Dendritic cell treated with granulocyte-macrophage colony-stimulating factor and Interleukin-4, amounts not matched to agents 40 ng/mL and 50 ng/mL, for 4 days (primary cell): ENCODE results near the gene EXD1.
A peak's percentile ranks its signal among the peaks of the same experiment; 100 is the strongest.

Experiments
- H3K27ac Mint-ChIP-seq: one replicate; pipeline ENCODE4 v1.8.0; 2022; ENCODE audit warnings: mild to moderate bottlenecking, mixed read lengths
- H3K27me3 Mint-ChIP-seq: one replicate; pipeline ENCODE4 v1.8.0; 2022; ENCODE audit warnings: mild to moderate bottlenecking, mixed read lengths
- H3K36me3 Mint-ChIP-seq: one replicate; pipeline ENCODE4 v1.8.0; 2022; ENCODE audit warnings: low read depth, mixed read lengths
- H3K4me1 Mint-ChIP-seq: one replicate; pipeline ENCODE4 v1.8.0; 2022; ENCODE audit warnings: low read depth, mixed read lengths
- H3K4me3 Mint-ChIP-seq: one replicate; pipeline ENCODE4 v1.8.0; 2022; ENCODE audit warnings: mild to moderate bottlenecking, moderate library complexity, mixed read lengths
- H3K9me3 Mint-ChIP-seq: one replicate; pipeline ENCODE4 v1.8.0; 2022; ENCODE audit warnings: mixed read lengths
- intact Hi-C: fragments of 100-400 bp; cut with micrococcal nuclease; formaldehyde crosslinking; loops from one replicate; pipeline ENCODE4 v1.15.0; 2022

The EXD1 gene

GRCh38 chr15:41205315-41205714 is 25.2 kb downstream of the EXD1 start:
- Mint-ChIP-seq H3K36me3 (no peaks in the 10 kb centered on the region), H3K27ac (no peak overlapping the region)
- intact Hi-C loops = no loop called here

DNA sequence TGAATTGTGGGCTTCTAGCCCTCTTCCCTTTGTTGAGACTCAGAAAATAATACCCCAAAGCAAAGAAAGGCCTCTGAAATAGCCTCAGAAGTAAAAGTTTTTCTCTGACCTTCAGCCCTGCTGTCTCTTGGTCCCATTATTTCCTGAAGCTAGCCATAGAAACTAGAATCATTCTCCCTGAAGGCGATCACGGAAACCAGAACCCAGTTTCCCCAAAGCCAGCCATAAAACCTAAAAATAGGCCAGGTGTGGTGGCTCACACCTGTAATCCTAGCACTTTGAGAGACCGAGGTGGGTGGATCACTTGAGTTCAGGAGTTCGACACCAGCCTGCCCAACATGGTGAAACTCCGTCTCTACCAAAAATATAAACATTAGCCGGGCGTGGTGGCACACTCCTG is 27.2 kb downstream of the EXD1 start:
- Mint-ChIP-seq H3K27ac (no peak overlapping the region), H3K9me3 (no peaks in the 10 kb centered on the region), H3K36me3 (no peaks in the 10 kb centered on the region), H3K27me3 (peaks cover 1% of the 10 kb centered on the region), H3K4me1 (no peaks in the 10 kb centered on the region), H3K4me3 (no peak overlapping the region)
- intact Hi-C loops = no loop called here

More at GRCh38 chr15:41205315-41205714, 25.2 kb downstream of the EXD1 start:
- no peak overlapping the region for H3K4me3 Mint-ChIP-seq
- peaks cover 1% of the 10 kb centered on the region for H3K27me3 Mint-ChIP-seq
- no peaks in the 10 kb centered on the region for H3K4me1 Mint-ChIP-seq
- no peaks in the 10 kb centered on the region for H3K9me3 Mint-ChIP-seq

DNA sequence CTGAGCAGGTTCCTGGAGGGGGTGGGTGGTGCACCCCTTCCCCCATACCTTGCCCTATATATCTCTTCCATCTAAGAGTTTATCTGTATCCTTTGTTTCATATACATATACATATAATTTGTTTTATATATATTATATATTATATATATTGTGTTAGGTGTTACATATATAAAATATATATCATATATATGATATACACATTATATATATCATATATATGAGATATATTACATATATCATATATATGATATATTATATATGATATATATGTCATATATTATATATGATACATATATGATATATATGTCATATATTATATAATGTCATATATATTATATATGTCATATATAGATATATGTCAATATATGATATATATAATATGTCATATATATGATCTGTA is 31.1 kb downstream of the EXD1 start:
- H3K4me1 Mint-ChIP-seq = no peaks in the 10 kb centered on the region
- H3K9me3 Mint-ChIP-seq = no peaks in the 10 kb centered on the region
- no peaks in the 10 kb centered on the region for H3K36me3 Mint-ChIP-seq
- intact Hi-C loops = no loop called here
- no peak overlapping the region for H3K4me3 Mint-ChIP-seq
- H3K27ac Mint-ChIP-seq = no peak overlapping the region
- H3K27me3 Mint-ChIP-seq = no peaks in the 10 kb centered on the region

DNA sequence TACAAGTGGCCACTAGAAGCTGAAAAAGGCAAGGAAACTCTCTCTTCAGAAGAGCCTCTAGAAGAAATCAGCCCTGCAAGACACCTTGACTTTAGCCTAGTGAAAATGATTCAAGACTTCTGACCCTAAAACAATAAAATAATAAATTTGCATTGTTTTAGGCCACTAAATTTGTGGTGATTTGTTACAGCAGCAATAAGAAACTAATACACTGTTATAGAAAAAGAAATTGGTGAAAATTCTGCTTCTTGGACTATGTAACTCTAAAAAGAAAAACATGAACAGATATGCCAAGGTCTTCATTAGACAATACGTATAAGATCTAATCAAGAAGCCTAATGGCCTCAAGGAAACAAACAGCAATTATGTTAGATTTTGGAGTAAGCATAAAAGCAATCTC is 36.1 kb downstream of the EXD1 start:
- Mint-ChIP-seq H3K27ac (no peak overlapping the region), H3K27me3 (no peaks in the 10 kb centered on the region), H3K36me3 (no peaks in the 10 kb centered on the region), H3K4me1 (no peaks in the 10 kb centered on the region), H3K9me3 (no peaks in the 10 kb centered on the region), H3K4me3 (no peak overlapping the region)
- intact Hi-C loops = no loop called here

DNA sequence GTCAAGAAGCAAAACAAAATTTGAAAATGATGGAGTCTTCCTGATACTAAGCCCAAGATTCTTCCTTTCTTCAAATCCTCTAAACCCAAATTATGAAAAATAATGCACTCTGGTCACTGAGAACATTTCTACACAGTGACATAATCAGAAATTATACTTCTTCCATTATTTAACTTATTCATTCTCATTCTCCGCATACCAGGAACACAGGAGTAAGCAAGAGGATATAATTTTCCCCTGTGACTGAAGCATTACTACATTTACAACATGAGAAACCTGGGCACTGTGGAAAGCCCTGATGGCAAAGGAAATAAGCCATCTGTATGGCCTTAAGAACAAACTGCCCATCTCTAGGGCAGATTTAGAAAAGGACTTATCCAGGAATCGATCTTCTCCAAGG is 47.0 kb downstream of the EXD1 start:
- intact Hi-C loops = loop anchor here (5.0 kb wide), 1 partner anchor 96 kb away; no protein-coding TSS in a partner anchor
- Mint-ChIP-seq H3K9me3 (no peaks in the 10 kb centered on the region), H3K36me3 (no peaks in the 10 kb centered on the region), H3K4me3 (no peak overlapping the region), H3K27ac (no peak overlapping the region), H3K4me1 (no peaks in the 10 kb centered on the region), H3K27me3 (no peaks in the 10 kb centered on the region)

DNA sequence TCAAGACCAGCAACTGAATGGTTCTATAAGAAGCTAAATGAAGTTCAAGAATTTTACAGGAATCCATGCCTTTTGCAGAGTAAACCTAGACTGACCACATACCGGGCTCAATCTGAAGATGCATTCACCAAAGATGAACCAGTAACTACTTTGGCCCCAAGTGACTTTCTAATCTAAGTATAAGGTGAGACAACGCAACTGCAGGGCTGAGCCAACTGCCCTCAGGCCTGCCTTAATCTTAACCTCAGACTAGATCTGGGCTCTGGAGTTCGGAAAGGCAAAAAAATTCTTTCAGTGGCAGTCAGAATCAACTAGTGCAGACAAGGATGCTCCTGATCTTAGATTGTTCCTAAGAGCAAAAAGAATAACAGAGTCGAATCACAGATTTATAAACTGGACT is 48.3 kb downstream of the EXD1 start:
- Mint-ChIP-seq H3K9me3 (no peaks in the 10 kb centered on the region), H3K27ac (no peak overlapping the region), H3K4me3 (no peak overlapping the region), H3K36me3 (no peaks in the 10 kb centered on the region), H3K4me1 (no peaks in the 10 kb centered on the region), H3K27me3 (no peaks in the 10 kb centered on the region)
- intact Hi-C loops = loop anchor here (5.0 kb wide), 1 partner anchor 95 kb away; no protein-coding TSS in a partner anchor

GRCh38 chr15:41180206-41180789 is 50.3 kb downstream of the EXD1 start:
- intact Hi-C loops = loop anchor here (5.0 kb wide), 1 partner anchor 93 kb away; no protein-coding TSS in a partner anchor
- no peaks in the 10 kb centered on the region for H3K27me3 Mint-ChIP-seq
- no peaks in the 10 kb centered on the region for H3K36me3 Mint-ChIP-seq

DNA sequence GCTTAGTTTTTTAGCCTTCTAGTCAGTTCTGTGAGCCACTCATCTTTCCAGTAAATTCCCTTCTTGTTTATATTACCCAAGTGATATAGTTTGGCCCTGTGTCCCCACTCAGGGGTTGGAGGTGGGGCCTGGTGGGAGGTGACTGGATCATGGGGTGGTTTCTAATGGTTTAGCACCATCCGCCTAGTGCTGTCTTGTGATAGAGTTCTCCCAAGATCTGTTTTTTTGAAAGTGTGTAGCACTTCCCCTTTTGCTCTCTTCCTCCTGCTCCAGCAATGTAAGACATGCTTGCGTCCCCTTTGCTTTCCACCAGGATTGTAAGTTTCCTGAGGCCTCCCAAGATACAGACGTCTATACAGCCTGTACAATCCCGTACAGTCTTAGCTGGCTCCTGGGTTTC is 60.8 kb downstream of the EXD1 start:
- Mint-ChIP-seq H3K27ac (peak overlapping the region; percentile 92), H3K4me3 (peak overlapping the region; percentile 35), H3K36me3 (no peaks in the 10 kb centered on the region), H3K27me3 (no peaks in the 10 kb centered on the region), H3K9me3 (no peaks in the 10 kb centered on the region), H3K4me1 (peaks cover 26% of the 10 kb centered on the region)
- intact Hi-C loops = no loop called here

More at GRCh38 chr15:41180206-41180789, 50.3 kb downstream of the EXD1 start:
- Mint-ChIP-seq H3K27ac (no peak overlapping the region), H3K4me1 (peaks cover 5% of the 10 kb centered on the region), H3K9me3 (no peaks in the 10 kb centered on the region), H3K4me3 (no peak overlapping the region)

DNA sequence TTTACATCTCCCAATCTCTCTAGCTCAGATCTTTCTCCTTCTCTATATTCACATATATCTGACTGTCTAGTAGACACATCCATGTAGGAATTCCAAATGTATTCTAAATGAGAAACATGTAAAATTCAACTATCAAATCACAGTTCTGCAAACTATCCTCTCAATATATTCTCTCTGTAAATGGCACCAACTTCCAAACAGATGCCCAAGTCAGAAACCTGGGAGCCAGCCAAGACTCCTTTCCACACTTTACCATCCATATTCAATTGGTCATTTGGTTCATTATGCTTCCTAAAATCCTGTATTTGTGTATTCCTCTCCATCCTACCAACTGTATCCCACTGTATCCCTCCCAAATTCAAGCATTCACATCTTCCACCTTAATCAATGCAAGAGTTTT is 61.5 kb downstream of the EXD1 start:
- Mint-ChIP-seq H3K27ac (peak overlapping the region; percentile 92), H3K4me3 (peak overlapping the region; percentile 2), H3K9me3 (no peaks in the 10 kb centered on the region), H3K36me3 (no peaks in the 10 kb centered on the region), H3K4me1 (peaks cover 26% of the 10 kb centered on the region), H3K27me3 (no peaks in the 10 kb centered on the region)
- intact Hi-C loops = no loop called here

- intact Hi-C loops = no loop called here
- Mint-ChIP-seq H3K36me3 (no peaks in the 10 kb centered on the region), H3K27me3 (no peaks in the 10 kb centered on the region), H3K9me3 (no peaks in the 10 kb centered on the region), H3K27ac (no peak overlapping the region), H3K4me1 (peaks cover 9% of the 10 kb centered on the region), H3K4me3 (no peak overlapping the region)
Measured at GRCh38 chr15:41161736-41162135, 68.8 kb downstream of the EXD1 start.

GRCh38 chr15:41161336-41161735 is 69.2 kb downstream of the EXD1 start:
- Mint-ChIP-seq H3K9me3 (no peaks in the 10 kb centered on the region), H3K36me3 (no peaks in the 10 kb centered on the region), H3K4me3 (no peak overlapping the region), H3K27ac (no peak overlapping the region), H3K4me1 (peaks cover 9% of the 10 kb centered on the region), H3K27me3 (no peaks in the 10 kb centered on the region)
- intact Hi-C loops = no loop called here

GRCh38 chr15:41160639-41161315 is 69.8 kb downstream of the EXD1 start:
- no peaks in the 10 kb centered on the region for H3K9me3 Mint-ChIP-seq
- intact Hi-C loops = no loop called here
- H3K4me1 Mint-ChIP-seq = peaks cover 9% of the 10 kb centered on the region
- H3K27me3 Mint-ChIP-seq = no peaks in the 10 kb centered on the region
- H3K27ac Mint-ChIP-seq = no peak overlapping the region
- no peak overlapping the region for H3K4me3 Mint-ChIP-seq
- no peaks in the 10 kb centered on the region for H3K36me3 Mint-ChIP-seq

GRCh38 chr15:41154412-41154811 is 76.1 kb downstream of the EXD1 start:
- H3K4me1 Mint-ChIP-seq = no peaks in the 10 kb centered on the region
- H3K27me3 Mint-ChIP-seq = no peaks in the 10 kb centered on the region
- H3K4me3 Mint-ChIP-seq = no peak overlapping the region
- no peak overlapping the region for H3K27ac Mint-ChIP-seq
- no peaks in the 10 kb centered on the region for H3K9me3 Mint-ChIP-seq
- intact Hi-C loops = no loop called here
- no peaks in the 10 kb centered on the region for H3K36me3 Mint-ChIP-seq

DNA sequence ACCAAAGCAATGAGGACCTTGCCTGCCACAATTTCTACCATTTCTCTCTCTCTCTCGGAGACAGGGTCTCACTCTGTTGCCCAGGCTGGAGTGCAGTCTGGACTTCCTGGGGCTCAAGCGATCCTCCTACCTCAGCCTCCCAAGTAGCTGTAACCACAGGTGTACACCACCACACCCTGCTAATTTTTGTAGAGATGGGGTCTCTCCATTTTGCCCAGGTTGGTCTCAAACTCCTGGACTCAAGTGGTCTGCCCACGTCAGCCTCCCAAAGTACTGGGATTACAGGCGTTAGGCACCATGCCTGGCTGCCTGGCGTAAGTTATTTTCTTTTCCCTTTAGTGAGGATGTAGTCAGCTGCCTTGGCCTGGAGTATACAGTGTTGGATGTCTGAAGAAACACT is 76.8 kb downstream of the EXD1 start:
- Mint-ChIP-seq H3K27me3 (no peaks in the 10 kb centered on the region), H3K9me3 (no peaks in the 10 kb centered on the region), H3K27ac (no peak overlapping the region), H3K4me3 (no peak overlapping the region), H3K36me3 (no peaks in the 10 kb centered on the region), H3K4me1 (no peaks in the 10 kb centered on the region)
- intact Hi-C loops = no loop called here
